HEK293 (cell line): Measurements from ENCODE around the gene ZNF785.

ENCODE experiments used
- CTCF ChIA-PET: fragments of 350-600 bp; formaldehyde crosslinking; extraction: SDS; loops from one replicate; lab custom pipeline; 2021; ENCODE audit warnings: antibody characterized with exemption; lab: Yijun Ruan, JAX
- POLR2A ChIA-PET: fragments of 300-600 bp; formaldehyde crosslinking; extraction: SDS; loops from one replicate; lab custom pipeline; 2020; ENCODE audit warnings: antibody characterized with exemption, inconsistent platforms; lab: Yijun Ruan, JAX
- H3K27ac ChIP-seq: fragments of 200-500 bp; sonication (Bioruptor generic); 2 replicates; pipeline ENCODE4 v1.5.1; 2014; ENCODE audit warnings: low read depth, low read length, control low read depth, inconsistent platforms; ENCODE audit errors: extremely low read depth
- H3K36me3 ChIP-seq, 2 experiments: fragments of 200-500 bp in 1 of 2; sonication (Bioruptor generic) in 1 of 2; 1 replicate in 1 of 2; 2 replicates in 1 of 2; pipeline ENCODE4 v1.5.1; 2014 to 2017; ENCODE audit warnings: inconsistent platforms in 2 of 2, low read length in 2 of 2; ENCODE audit not compliant: control insufficient read depth in 2 of 2, insufficient read depth in 1 of 2
- H3K4me1 ChIP-seq: fragments of 200-500 bp; sonication (Bioruptor generic); 2 replicates; pipeline ENCODE4 v1.5.1; 2014; ENCODE audit warnings: mild to moderate bottlenecking, low read length, inconsistent platforms; ENCODE audit not compliant: control insufficient read depth, insufficient read depth
- H3K4me3 ChIP-seq: 2 replicates; pipeline ENCODE4 v1.5.1; 2011; ENCODE audit warnings: low read depth, mild to moderate bottlenecking, control low read depth, low read length, moderate library complexity
- H3K9me3 ChIP-seq: fragments of 200-500 bp; sonication (Bioruptor generic); 2 replicates; pipeline ENCODE4 v1.5.1; 2014; ENCODE audit warnings: low read depth, low read length, inconsistent platforms; ENCODE audit not compliant: control insufficient read depth, insufficient read depth
- HOXA7 ChIP-seq: sonication (generic); formaldehyde crosslinking; IDR thresholded peaks from 2 replicates; pipeline ENCODE4 v1.8.1; 2022; ENCODE audit warnings: missing genetic modification reagents, borderline replicate concordance
- HOXD13 ChIP-seq: sonication (generic); formaldehyde crosslinking; IDR thresholded peaks from 2 replicates; pipeline ENCODE4 v1.8.0; 2022; ENCODE audit warnings: missing genetic modification reagents, borderline replicate concordance
- PRDM1 ChIP-seq: fragments of 450-650 bp; formaldehyde crosslinking; IDR thresholded peaks from 2 replicates; pipeline ENCODE4; 2016; ENCODE audit warnings: missing biosample characterization, missing genetic modification characterization
- WT1 ChIP-seq: fragments of 450-650 bp; formaldehyde crosslinking; IDR thresholded peaks from 2 replicates; pipeline ENCODE4 v1.5.1; 2016; ENCODE audit warnings: missing biosample characterization, missing genetic modification characterization
- ZNF157 ChIP-seq: fragments of 450-650 bp; formaldehyde crosslinking; IDR thresholded peaks from 2 replicates; pipeline ENCODE4 v1.5.1; 2016; ENCODE audit warnings: missing biosample characterization, missing genetic modification characterization
- ZNF274 ChIP-seq, 2 experiments: fragments of 200-500 bp in 1 of 2; fragments of 450-650 bp in 1 of 2; sonication (Bioruptor generic) in 1 of 2; formaldehyde crosslinking in 1 of 2; IDR thresholded peaks; 2 replicates each; pipeline versions ENCODE4 v1.5.1 to v1.6.1; 2014 to 2016; ENCODE audit warnings: borderline replicate concordance in 1 of 2, inconsistent platforms in 1 of 2, low read length in 1 of 2, missing biosample characterization in 1 of 2, missing genetic modification characterization in 1 of 2
- ZNF473 ChIP-seq: fragments of 450-650 bp; formaldehyde crosslinking; IDR thresholded peaks from 2 replicates; pipeline ENCODE4 v1.5.1; 2017; ENCODE audit warnings: missing biosample characterization, missing genetic modification characterization
- ZNF548 ChIP-seq: fragments of 450-650 bp; formaldehyde crosslinking; IDR thresholded peaks from 2 replicates; pipeline ENCODE4 v1.5.1; 2016; ENCODE audit warnings: missing biosample characterization, missing genetic modification characterization
- ZNF585B ChIP-seq: fragments of 450-650 bp; formaldehyde crosslinking; IDR thresholded peaks from 2 replicates; pipeline ENCODE4 v1.5.1; 2016; ENCODE audit warnings: missing biosample characterization, missing genetic modification characterization
- ZNF596 ChIP-seq: fragments of 450-650 bp; IDR thresholded peaks from 2 replicates; pipeline ENCODE4 v1.5.0; 2018; ENCODE audit warnings: missing biosample characterization, mild to moderate bottlenecking, missing genetic modification characterization, moderate library complexity
- ZNF600 ChIP-seq: fragments of 450-650 bp; formaldehyde crosslinking; IDR thresholded peaks from 2 replicates; pipeline ENCODE4 v1.5.1; 2016; ENCODE audit warnings: missing biosample characterization, missing genetic modification characterization
- ZNF621 ChIP-seq: fragments of 450-650 bp; formaldehyde crosslinking; IDR thresholded peaks from 2 replicates; pipeline ENCODE4 v1.5.1; 2017; ENCODE audit warnings: missing biosample characterization, missing genetic modification characterization
- ZNF670 ChIP-seq: fragments of 450-650 bp; formaldehyde crosslinking; IDR thresholded peaks from 2 replicates; pipeline ENCODE4 v1.5.1; 2016; ENCODE audit warnings: missing biosample characterization, missing genetic modification characterization, low read depth
- ZNF791 ChIP-seq: fragments of 450-650 bp; formaldehyde crosslinking; IDR thresholded peaks from 2 replicates; pipeline ENCODE4 v1.5.1; 2016; ENCODE audit warnings: missing biosample characterization, missing genetic modification characterization
- ZNF792 ChIP-seq: fragments of 450-650 bp; formaldehyde crosslinking; IDR thresholded peaks from 2 replicates; pipeline ENCODE4 v1.5.1; 2016; ENCODE audit warnings: missing biosample characterization, missing genetic modification characterization
- ZSCAN16 ChIP-seq: fragments of 450-650 bp; formaldehyde crosslinking; IDR thresholded peaks from 2 replicates; pipeline ENCODE4 v1.5.1; 2016; ENCODE audit warnings: missing biosample characterization, missing genetic modification characterization
- TF ChIP-seq, protein P1 (sequence below): sonication (generic); formaldehyde crosslinking; IDR thresholded peaks from 2 replicates; pipeline ENCODE4 v1.8.1; 2022; ENCODE audit warnings: mild to moderate bottlenecking, moderate library complexity, missing genetic modification reagents
- TF ChIP-seq, protein P2 (sequence below): fragments of 450-650 bp; formaldehyde crosslinking; IDR thresholded peaks from 2 replicates; pipeline ENCODE4 v1.5.1; 2016; ENCODE audit warnings: missing biosample characterization, missing genetic modification characterization, borderline replicate concordance
- TF ChIP-seq, protein P3 (sequence below): fragments of 450-650 bp; IDR thresholded peaks from 2 replicates; pipeline ENCODE4 v1.5.1; 2018; ENCODE audit warnings: missing biosample characterization, missing genetic modification characterization
- TF ChIP-seq, protein P4 (sequence below): fragments of 450-650 bp; formaldehyde crosslinking; IDR thresholded peaks from 2 replicates; pipeline ENCODE4 v1.5.1; 2016; ENCODE audit warnings: missing biosample characterization, missing genetic modification characterization

Gene ZNF785

DNA sequence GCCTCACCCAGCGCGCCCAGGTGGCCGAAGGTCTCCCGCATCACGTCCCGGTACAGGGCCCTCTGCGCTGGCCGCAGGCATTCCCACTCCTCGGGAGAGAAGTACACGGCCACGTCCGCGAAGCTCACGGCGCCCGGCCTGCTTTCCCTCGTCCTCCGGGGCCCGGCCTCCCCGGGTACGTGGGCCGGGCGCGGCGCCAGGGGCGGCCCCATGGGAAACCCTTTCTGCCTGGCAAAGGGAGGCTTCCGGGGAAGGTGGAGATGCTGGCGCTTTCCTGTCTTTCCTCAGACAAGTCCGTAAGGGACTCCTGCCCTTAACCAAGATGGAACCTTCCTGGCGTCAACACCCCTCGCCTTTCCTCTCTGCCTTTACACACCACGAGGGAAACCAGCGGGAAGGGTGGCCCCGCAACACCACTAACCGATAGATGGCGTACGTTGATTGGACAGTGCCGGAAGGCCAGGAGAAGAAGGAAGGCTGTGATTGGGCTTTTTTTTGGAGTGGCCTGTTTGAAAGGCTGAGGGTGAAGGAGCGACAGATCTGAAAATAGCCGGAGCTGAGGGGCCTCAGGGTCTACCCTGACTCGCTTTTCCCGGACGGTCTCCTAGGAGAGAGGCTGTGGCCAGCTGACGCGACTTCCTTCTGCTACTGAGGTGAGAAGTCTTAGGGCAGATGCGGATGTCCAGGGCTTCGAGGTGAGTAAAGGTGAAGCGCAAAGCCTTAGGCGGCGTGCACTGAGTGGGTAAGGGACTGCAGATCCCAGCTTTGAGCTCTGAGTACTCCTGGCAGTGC, at the start of gene ZNF785:
Gene ZNF785, minus strand, starts transcription at position 298 of the 792 bp plus-strand sequence. Its CDS starts 86 bp downstream, at position 212.
- Histone ChIP-seq H3K36me3 (peaks cover 0 to 21% of the 10 kb centered on the region in 2 experiments; a peak in 1 of 3 replicates), H3K9me3 (no peaks in the 10 kb centered on the region), H3K4me3 (peak within 1 kb of the TSS; percentile 24), H3K4me1 (no peaks in the 10 kb centered on the region), H3K27ac (no peak within 1 kb of the TSS)
- TF ChIP-seq, protein P1, sequence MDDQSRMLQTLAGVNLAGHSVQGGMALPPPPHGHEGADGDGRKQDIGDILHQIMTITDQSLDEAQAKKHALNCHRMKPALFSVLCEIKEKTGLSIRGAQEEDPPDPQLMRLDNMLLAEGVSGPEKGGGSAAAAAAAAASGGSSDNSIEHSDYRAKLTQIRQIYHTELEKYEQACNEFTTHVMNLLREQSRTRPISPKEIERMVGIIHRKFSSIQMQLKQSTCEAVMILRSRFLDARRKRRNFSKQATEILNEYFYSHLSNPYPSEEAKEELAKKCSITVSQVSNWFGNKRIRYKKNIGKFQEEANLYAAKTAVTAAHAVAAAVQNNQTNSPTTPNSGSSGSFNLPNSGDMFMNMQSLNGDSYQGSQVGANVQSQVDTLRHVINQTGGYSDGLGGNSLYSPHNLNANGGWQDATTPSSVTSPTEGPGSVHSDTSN = 0 out of 2 replicates have a peak, but pooled peaks have one; percentile 47
- TF ChIP-seq ZNF274 (IDR thresholded peaks at IDR 0.05; ENCODE audit: low read length) (no peak), ZNF274 (tag by site-specific recombination; IDR thresholded peaks at IDR 0.05; ENCODE audit: borderline replicate concordance) (no peak)
- POLR2A ChIA-PET = interaction anchor here (1.8 kb wide), 1 partner anchor 13 kb away, joined by 7 read pairs; the partner anchor contains the start of gene ZNF688
- CTCF ChIA-PET = interaction anchor here (0.7 to 1.0 kb wide), 6 partner anchors 13 to 155 kb away, joined by 3 to 6 read pairs (median 3); no protein-coding TSS in a partner anchor

DNA sequence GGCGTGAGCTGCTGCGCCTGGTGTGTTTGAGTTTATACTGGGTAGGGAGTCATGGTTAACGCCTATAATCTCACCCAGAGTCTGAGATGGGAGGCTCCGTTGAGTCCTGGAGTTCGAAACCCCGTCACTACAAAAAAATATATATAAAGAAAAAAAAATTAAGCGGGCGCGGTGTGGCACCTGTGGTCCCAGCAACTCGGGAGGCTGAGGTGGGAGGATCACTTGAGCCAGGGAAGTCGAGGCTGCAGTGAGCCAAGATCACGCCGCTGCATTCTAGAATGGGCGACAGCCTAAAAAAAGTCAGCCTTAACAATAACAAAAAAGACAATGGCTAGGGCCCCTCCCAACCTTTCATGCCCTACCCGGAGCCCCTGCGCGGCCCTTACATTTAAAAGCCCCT, 48.0 kb upstream of the ZNF785 start:
- CTCF ChIA-PET = interaction anchor here (0.6 to 1.5 kb wide), 4 partner anchors 17 to 522 kb away, joined by 3 to 12 read pairs (median 3); no protein-coding TSS in a partner anchor
- TF ChIP-seq ZNF157 (tag by site-specific recombination) (no peak), ZNF596 (tag by site-specific recombination) (no peak), HOXD13 (CRISPR knock-in tag) (no peak), ZNF585B (tag by site-specific recombination) (no peak), ZNF621 (tag by site-specific recombination) (no peak), ZNF792 (tag by site-specific recombination) (no peak), PRDM1 (tag by site-specific recombination) (no peak), ZSCAN16 (tag by site-specific recombination) (no peak), ZNF473 (no peak), ZNF600 (tag by site-specific recombination) (no peak), ZNF548 (no peak), ZNF791 (tag by site-specific recombination) (no peak), HOXA7 (CRISPR knock-in tag) (no peak), ZNF670 (tag by site-specific recombination) (no peak), WT1 (no peak)
- TF ChIP-seq, protein P2, sequence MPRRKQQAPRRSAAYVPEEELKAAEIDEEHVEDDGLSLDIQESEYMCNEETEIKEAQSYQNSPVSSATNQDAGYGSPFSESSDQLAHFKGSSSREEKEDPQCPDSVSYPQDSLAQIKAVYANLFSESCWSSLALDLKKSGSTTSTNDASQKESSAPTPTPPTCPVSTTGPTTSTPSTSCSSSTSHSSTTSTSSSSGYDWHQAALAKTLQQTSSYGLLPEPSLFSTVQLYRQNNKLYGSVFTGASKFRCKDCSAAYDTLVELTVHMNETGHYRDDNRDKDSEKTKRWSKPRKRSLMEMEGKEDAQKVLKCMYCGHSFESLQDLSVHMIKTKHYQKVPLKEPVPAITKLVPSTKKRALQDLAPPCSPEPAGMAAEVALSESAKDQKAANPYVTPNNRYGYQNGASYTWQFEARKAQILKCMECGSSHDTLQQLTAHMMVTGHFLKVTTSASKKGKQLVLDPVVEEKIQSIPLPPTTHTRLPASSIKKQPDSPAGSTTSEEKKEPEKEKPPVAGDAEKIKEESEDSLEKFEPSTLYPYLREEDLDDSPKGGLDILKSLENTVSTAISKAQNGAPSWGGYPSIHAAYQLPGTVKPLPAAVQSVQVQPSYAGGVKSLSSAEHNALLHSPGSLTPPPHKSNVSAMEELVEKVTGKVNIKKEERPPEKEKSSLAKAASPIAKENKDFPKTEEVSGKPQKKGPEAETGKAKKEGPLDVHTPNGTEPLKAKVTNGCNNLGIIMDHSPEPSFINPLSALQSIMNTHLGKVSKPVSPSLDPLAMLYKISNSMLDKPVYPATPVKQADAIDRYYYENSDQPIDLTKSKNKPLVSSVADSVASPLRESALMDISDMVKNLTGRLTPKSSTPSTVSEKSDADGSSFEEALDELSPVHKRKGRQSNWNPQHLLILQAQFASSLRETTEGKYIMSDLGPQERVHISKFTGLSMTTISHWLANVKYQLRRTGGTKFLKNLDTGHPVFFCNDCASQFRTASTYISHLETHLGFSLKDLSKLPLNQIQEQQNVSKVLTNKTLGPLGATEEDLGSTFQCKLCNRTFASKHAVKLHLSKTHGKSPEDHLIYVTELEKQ = no peak
- TF ChIP-seq, protein P3, sequence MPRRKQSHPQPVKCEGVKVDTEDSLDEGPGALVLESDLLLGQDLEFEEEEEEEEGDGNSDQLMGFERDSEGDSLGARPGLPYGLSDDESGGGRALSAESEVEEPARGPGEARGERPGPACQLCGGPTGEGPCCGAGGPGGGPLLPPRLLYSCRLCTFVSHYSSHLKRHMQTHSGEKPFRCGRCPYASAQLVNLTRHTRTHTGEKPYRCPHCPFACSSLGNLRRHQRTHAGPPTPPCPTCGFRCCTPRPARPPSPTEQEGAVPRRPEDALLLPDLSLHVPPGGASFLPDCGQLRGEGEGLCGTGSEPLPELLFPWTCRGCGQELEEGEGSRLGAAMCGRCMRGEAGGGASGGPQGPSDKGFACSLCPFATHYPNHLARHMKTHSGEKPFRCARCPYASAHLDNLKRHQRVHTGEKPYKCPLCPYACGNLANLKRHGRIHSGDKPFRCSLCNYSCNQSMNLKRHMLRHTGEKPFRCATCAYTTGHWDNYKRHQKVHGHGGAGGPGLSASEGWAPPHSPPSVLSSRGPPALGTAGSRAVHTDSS (tag by site-specific recombination) = no peak
- TF ChIP-seq, protein P4, sequence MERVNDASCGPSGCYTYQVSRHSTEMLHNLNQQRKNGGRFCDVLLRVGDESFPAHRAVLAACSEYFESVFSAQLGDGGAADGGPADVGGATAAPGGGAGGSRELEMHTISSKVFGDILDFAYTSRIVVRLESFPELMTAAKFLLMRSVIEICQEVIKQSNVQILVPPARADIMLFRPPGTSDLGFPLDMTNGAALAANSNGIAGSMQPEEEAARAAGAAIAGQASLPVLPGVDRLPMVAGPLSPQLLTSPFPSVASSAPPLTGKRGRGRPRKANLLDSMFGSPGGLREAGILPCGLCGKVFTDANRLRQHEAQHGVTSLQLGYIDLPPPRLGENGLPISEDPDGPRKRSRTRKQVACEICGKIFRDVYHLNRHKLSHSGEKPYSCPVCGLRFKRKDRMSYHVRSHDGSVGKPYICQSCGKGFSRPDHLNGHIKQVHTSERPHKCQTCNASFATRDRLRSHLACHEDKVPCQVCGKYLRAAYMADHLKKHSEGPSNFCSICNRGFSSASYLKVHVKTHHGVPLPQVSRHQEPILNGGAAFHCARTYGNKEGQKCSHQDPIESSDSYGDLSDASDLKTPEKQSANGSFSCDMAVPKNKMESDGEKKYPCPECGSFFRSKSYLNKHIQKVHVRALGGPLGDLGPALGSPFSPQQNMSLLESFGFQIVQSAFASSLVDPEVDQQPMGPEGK (tag by site-specific recombination) = no peak
- Histone ChIP-seq H3K27ac (peak overlapping the region; percentile 76), H3K9me3 (no peaks in the 10 kb centered on the region), H3K36me3 (peaks cover 0 to 4% of the 10 kb centered on the region in 2 experiments; a peak in 1 of 3 replicates), H3K4me1 (0 out of 2 replicates have a peak, but pooled peaks cover 2% of the 10 kb centered on the region), H3K4me3 (peak overlapping the region; percentile 81)
- POLR2A ChIA-PET = interaction anchor here (0.5 to 2.5 kb wide), 31 partner anchors 13 to 582 kb away, joined by 3 to 21 read pairs (median 4); partner anchors contain the start of genes ALDOA, DCTPP1, FBRS and PRR14
